ENCODE results near the gene VSTM2L. TPM values are rescaled to one million over a fixed set of nuclear protein-coding genes. Genes with fewer than 3 reads are reported as not detected.

VSTM2L gene
- polyA plus RNA-seq, 1 of the 3 experiments (the other 2 are of a cell fraction): 5.1 TPM

- DNase-seq: no peak
- Histone ChIP-seq H2AFZ (ENCODE audit: low read depth) (no peak overlapping the region), H3K4me2 (no peak overlapping the region), H3K9ac (no peak overlapping the region), H3K27ac (ENCODE audit: low read depth in 2 of 2, low read length in 1 of 2) (no peak overlapping the region), H3K9me2 (no peaks in the 10 kb centered on the region), H3K27me3 (ENCODE audit: insufficient read depth) (no peaks in the 10 kb centered on the region), H3K36me3 (replicated peaks in 1 of 2; ENCODE audit: control insufficient read depth in 1 of 2, insufficient read depth in 2 of 2, low read length in 1 of 2) (no peaks in the 10 kb centered on the region), H3F3A (replicated peaks; ENCODE audit: insufficient read depth) (no peaks in the 10 kb centered on the region), H3K4me3 (ENCODE audit: low read depth in 2 of 2, low read length in 1 of 2) (no peak overlapping the region), H3K9me3 (no peaks in the 10 kb centered on the region), H4K20me1 (ENCODE audit: insufficient read depth) (no peaks in the 10 kb centered on the region), H3K4me1 (ENCODE audit: control insufficient read depth in 1 of 2, insufficient read depth in 2 of 2, low read depth in 1 of 2, low read length in 1 of 2) (peaks cover 0 to 9% of the 10 kb centered on the region in 2 experiments; a peak in 1 of 4 replicates), H3K79me2 (ENCODE audit: insufficient read depth) (no peaks in the 10 kb centered on the region)
- no peak for TF ChIP-seq CHD2 (IDR thresholded peaks at IDR 0.05; ENCODE audit: low read length, partially characterized antibody)
- TF ChIP-seq REST (IDR thresholded peaks at IDR 0.05; ENCODE audit: low read depth, low read length): no peak
- no peak for TF ChIP-seq GABPA (IDR thresholded peaks at IDR 0.05; ENCODE audit: low read depth)
- no peak for TF ChIP-seq FOXJ3 (CRISPR knock-in tag; IDR thresholded peaks at IDR 0.05)
- no peak for TF ChIP-seq MAX (IDR thresholded peaks at IDR 0.05; ENCODE audit: low read depth)
- no peak for TF ChIP-seq RCOR1 (IDR thresholded peaks at IDR 0.05; ENCODE audit: low read length)
- TF ChIP-seq NFIC (IDR thresholded peaks at IDR 0.05; ENCODE audit: borderline replicate concordance): no peak
- TF ChIP-seq FOXM1 (IDR thresholded peaks at IDR 0.05; ENCODE audit: low read depth): no peak
- no peak for TF ChIP-seq GATA2 (CRISPR knock-in tag; IDR thresholded peaks at IDR 0.05)
- TF ChIP-seq RXRA (IDR thresholded peaks at IDR 0.05; ENCODE audit: borderline replicate concordance, low read depth): no peak
- no peak for TF ChIP-seq ZBTB33 (IDR thresholded peaks at IDR 0.05; ENCODE audit: borderline replicate concordance, low read depth)
- no peak for TF ChIP-seq SIN3A (IDR thresholded peaks at IDR 0.05; ENCODE audit: borderline replicate concordance, low read depth, low read length)
- no peak for TF ChIP-seq USF2 (IDR thresholded peaks at IDR 0.05; ENCODE audit: borderline replicate concordance, low read depth, low read length)
- no peak for TF ChIP-seq SMC3 (IDR thresholded peaks at IDR 0.05; ENCODE audit: low read depth, low read length)
- no peak for TF ChIP-seq EP300 (IDR thresholded peaks at IDR 0.05; ENCODE audit: borderline replicate concordance in 1 of 2, low read depth in 1 of 2, low read length in 1 of 2)
- TF ChIP-seq ELF1 (IDR thresholded peaks at IDR 0.05): no peak
- no peak for TF ChIP-seq MEF2A (IDR thresholded peaks at IDR 0.05; ENCODE audit: borderline replicate concordance, low read depth)
- no peak for TF ChIP-seq MXI1 (IDR thresholded peaks at IDR 0.05; ENCODE audit: low read depth, low read length)
- no peak for TF ChIP-seq TEAD4 (IDR thresholded peaks at IDR 0.05; ENCODE audit: borderline replicate concordance, insufficient read depth)
- ChIA-PET POLR2A (no interaction called here), CTCF (interaction anchor here (1.0 to 2.1 kb wide), 3 partner anchors 42 to 373 kb away, joined by 3 to 9 read pairs (median 4); no protein-coding TSS in a partner anchor)
- 77% methylated on average over 4 of the region's 4 CpGs for WGBS (ENCODE audit: low lambda C conversion rate)
These were observed 34.8 kb downstream of the VSTM2L start for GRCh38 chr20:37937686-37938085.

Measured in SK-N-SH (cell line).